ENCODE measurements around the gene GPR137B. TPM values are rescaled to one million over a fixed set of nuclear protein-coding genes. Genes with fewer than 3 reads are reported as not detected.
A peak's percentile ranks its signal among the peaks of the same experiment; 100 is the strongest.
"Not testable (repeated sequence)": the region's sequence is repeated elsewhere in the genome, so short reads cannot be mapped to it uniquely, and the experiment has no call there.

The GPR137B gene
- total RNA-seq = 36.7 TPM
- long read RNA-seq, transcript GPR137B-202 (7 exons, 2,042 nt) = major isoform, 79 of 107 reads
- long read RNA-seq, partial matches to known transcripts = 7 of 107 reads
- long read RNA-seq, other reads (novel, unspliced or antisense) = 21 of 107 reads

GRCh38 chr1:236142253-236143103, at the start of gene GPR137B:
Gene GPR137B, plus strand, starts transcription at chr1:236142539. Its CDS starts 84 bp downstream, at chr1:236142623.
- peak; percentile 55 for DNase-seq
- no peak for TF ChIP-seq CTCF (IDR thresholded peaks at IDR 0.05; ENCODE audit: borderline replicate concordance)
- peaks cover 61% of the 10 kb centered on the region for H3K4me1 ChIP-seq
- no peaks in the 10 kb centered on the region for H3K9me3 ChIP-seq (replicated peaks)
- H3K4me3 ChIP-seq = peak within 1 kb of the TSS; percentile 89
- H3K27me3 ChIP-seq (ENCODE audit: low read depth) = no peaks in the 10 kb centered on the region
- intact Hi-C loops (cut with micrococcal nuclease) = no loop called here
- no peaks in the 10 kb centered on the region for H3K36me3 ChIP-seq
- H3K27ac ChIP-seq (replicated peaks) = peak within 1 kb of the TSS; percentile 68

- TF ChIP-seq CTCF (IDR thresholded peaks at IDR 0.05; ENCODE audit: borderline replicate concordance) = no peak
- peaks cover 4% of the 10 kb centered on the region for H3K4me1 ChIP-seq
- H3K9me3 ChIP-seq (replicated peaks) = peaks cover 6% of the 10 kb centered on the region
- no peak for DNase-seq
- no peak overlapping the region for H3K4me3 ChIP-seq
- H3K27me3 ChIP-seq (ENCODE audit: low read depth) = no peaks in the 10 kb centered on the region
- H3K27ac ChIP-seq (replicated peaks) = no peak overlapping the region
- H3K36me3 ChIP-seq = no peaks in the 10 kb centered on the region
- intact Hi-C loops (cut with micrococcal nuclease) = no loop called here
These were observed 49.4 kb upstream of the GPR137B start for GRCh38 chr1:236092899-236093298.

GRCh38 chr1:236095705-236096520, 46.4 kb upstream of the GPR137B start:
- H3K36me3 ChIP-seq = no peaks in the 10 kb centered on the region
- no peak overlapping the region for H3K27ac ChIP-seq (replicated peaks)
- intact Hi-C loops (cut with micrococcal nuclease) = no loop called here
- no peak for TF ChIP-seq CTCF (IDR thresholded peaks at IDR 0.05; ENCODE audit: borderline replicate concordance)
- peaks cover 6% of the 10 kb centered on the region for H3K9me3 ChIP-seq (replicated peaks)
- H3K4me1 ChIP-seq = peaks cover 4% of the 10 kb centered on the region
- no peak for DNase-seq
- no peaks in the 10 kb centered on the region for H3K27me3 ChIP-seq (ENCODE audit: low read depth)
- no peak overlapping the region for H3K4me3 ChIP-seq

GRCh38 chr1:236096660-236097482, 45.5 kb upstream of the GPR137B start:
- DNase-seq = peak; percentile 53
- H3K4me3 ChIP-seq; H3K4me1 ChIP-seq; H3K36me3 ChIP-seq; H3K9me3 ChIP-seq (replicated peaks); intact Hi-C loops (cut with micrococcal nuclease); H3K27me3 ChIP-seq (ENCODE audit: low read depth): not testable (repeated sequence)
- peak overlapping the region; percentile 19 for H3K27ac ChIP-seq (replicated peaks)

- Histone ChIP-seq H3K36me3 (no peaks in the 10 kb centered on the region), H3K27me3 (ENCODE audit: low read depth) (peaks cover 4% of the 10 kb centered on the region), H3K27ac (replicated peaks) (no peak overlapping the region), H3K4me3 (no peak overlapping the region), H3K9me3 (replicated peaks) (peaks cover 6% of the 10 kb centered on the region), H3K4me1 (no peaks in the 10 kb centered on the region)
- intact Hi-C loops (cut with micrococcal nuclease) = no loop called here
- no peak for DNase-seq
- no peak for TF ChIP-seq CTCF (IDR thresholded peaks at IDR 0.05; ENCODE audit: borderline replicate concordance)
These were observed 44.1 kb upstream of the GPR137B start for GRCh38 chr1:236098267-236098666.
